ENCODE measurements around the gene ZSCAN16. TPM values are rescaled to one million over a fixed set of nuclear protein-coding genes. Genes with fewer than 3 reads are reported as not detected.
A peak's percentile ranks its signal among the peaks of the same experiment; 100 is the strongest.

ZSCAN16 gene
- total RNA-seq, 1 experiment from 2014 or later = 8.1 TPM

GRCh38 chr6:28145231-28145630 lies 20.8 kb downstream of the ZSCAN16 start:
- Histone ChIP-seq H2AFZ (ENCODE audit: low read length) (no peak overlapping the region), H3K27ac (ENCODE audit: low read length) (no peak overlapping the region), H3K36me3 (ENCODE audit: low read depth, low read length) (peaks cover 51% of the 10 kb centered on the region), H3K4me2 (ENCODE audit: low read length) (no peak overlapping the region), H4K20me1 (ENCODE audit: low read length) (peaks cover 12% of the 10 kb centered on the region), H3K4me3 (ENCODE audit: low read length) (no peak overlapping the region), H3F3A (ENCODE audit: low read length, unreplicated experiment) (no peaks in the 10 kb centered on the region), H3K4me1 (ENCODE audit: insufficient read depth, low read length) (peaks cover 15% of the 10 kb centered on the region), H3K27me3 (ENCODE audit: low read length) (no peaks in the 10 kb centered on the region), H3K79me2 (ENCODE audit: low read length) (peaks cover 60% of the 10 kb centered on the region), H3K9me2 (replicated peaks; ENCODE audit: low read length) (no peaks in the 10 kb centered on the region), H3K9me3 (ENCODE audit: low read length) (no peaks in the 10 kb centered on the region), H3K9ac (ENCODE audit: low read length) (no peak overlapping the region)
- ChIA-PET CTCF (no interaction called here), POLR2A (ENCODE audit: unreplicated experiment) (interaction anchor here (0.6 kb wide), 1 partner anchor 21 kb away, joined by 3 read pairs; the partner anchor contains the start of gene ZSCAN16)
- TF ChIP-seq CTCF (conservative IDR thresholded peaks at IDR 0.05; ENCODE audit: low read depth, low read length) (no peak), EZH2phosphoT487 (IDR thresholded peaks at IDR 0.05; ENCODE audit: borderline replicate concordance, low read length) (no peak), EZH2 (IDR thresholded peaks at IDR 0.05; ENCODE audit: low read length, unreplicated experiment) (no peak)
- intact Hi-C loops (cut with micrococcal nuclease) = no loop called here
- BruUV-seq (replicated peaks) = no TSS peak
- DNase-seq (peak; percentile 10), ATAC-seq (no peak)

GRCh38 chr6:28152531-28152930 lies 28.1 kb downstream of the ZSCAN16 start:
- H3K79me2 ChIP-seq (ENCODE audit: low read length) = 0 out of 2 replicates have a peak, but pooled peaks cover 3% of the 10 kb centered on the region
- H3K9me2 ChIP-seq (replicated peaks; ENCODE audit: low read length) = no peaks in the 10 kb centered on the region
- H2AFZ ChIP-seq (ENCODE audit: low read length) = no peak overlapping the region
- CTCF ChIA-PET = no interaction called here
- TF ChIP-seq EZH2phosphoT487 (IDR thresholded peaks at IDR 0.05; ENCODE audit: borderline replicate concordance, low read length) = no peak
- TF ChIP-seq CTCF (conservative IDR thresholded peaks at IDR 0.05; ENCODE audit: low read depth, low read length) = no peak
- no peak for TF ChIP-seq EZH2 (IDR thresholded peaks at IDR 0.05; ENCODE audit: low read length, unreplicated experiment)
- BruUV-seq (replicated peaks) = no TSS peak
- ATAC-seq (no peak), DNase-seq (no peak)
- H3K9me3 ChIP-seq (ENCODE audit: low read length) = no peaks in the 10 kb centered on the region
- H3K27ac ChIP-seq (ENCODE audit: low read length) = no peak overlapping the region
- no peak overlapping the region for H3K4me2 ChIP-seq (ENCODE audit: low read length)
- H3K4me3 ChIP-seq (ENCODE audit: low read length) = no peak overlapping the region
- POLR2A ChIA-PET (ENCODE audit: unreplicated experiment) = no interaction called here
- H3F3A ChIP-seq (ENCODE audit: low read length, unreplicated experiment) = no peaks in the 10 kb centered on the region
- H3K4me1 ChIP-seq (ENCODE audit: insufficient read depth, low read length) = no peaks in the 10 kb centered on the region
- H4K20me1 ChIP-seq (ENCODE audit: low read length) = no peaks in the 10 kb centered on the region
- intact Hi-C loops (cut with micrococcal nuclease) = no loop called here
- no peaks in the 10 kb centered on the region for H3K27me3 ChIP-seq (ENCODE audit: low read length)
- H3K36me3 ChIP-seq (ENCODE audit: low read depth, low read length) = peaks cover 87% of the 10 kb centered on the region
- H3K9ac ChIP-seq (ENCODE audit: low read length) = no peak overlapping the region

- H3F3A ChIP-seq (ENCODE audit: low read length, unreplicated experiment) = no peaks in the 10 kb centered on the region
- no peak overlapping the region for H3K4me2 ChIP-seq (ENCODE audit: low read length)
- ChIA-PET POLR2A (ENCODE audit: unreplicated experiment) (no interaction called here), CTCF (no interaction called here)
- no peaks in the 10 kb centered on the region for H3K4me1 ChIP-seq (ENCODE audit: insufficient read depth, low read length)
- ATAC-seq (no peak), DNase-seq (no peak)
- no peak overlapping the region for H3K9ac ChIP-seq (ENCODE audit: low read length)
- no peaks in the 10 kb centered on the region for H3K9me2 ChIP-seq (replicated peaks; ENCODE audit: low read length)
- no peak overlapping the region for H2AFZ ChIP-seq (ENCODE audit: low read length)
- no peak overlapping the region for H3K4me3 ChIP-seq (ENCODE audit: low read length)
- TF ChIP-seq EZH2phosphoT487 (IDR thresholded peaks at IDR 0.05; ENCODE audit: borderline replicate concordance, low read length) (no peak), EZH2 (IDR thresholded peaks at IDR 0.05; ENCODE audit: low read length, unreplicated experiment) (no peak), CTCF (conservative IDR thresholded peaks at IDR 0.05; ENCODE audit: low read depth, low read length) (no peak)
- peaks cover 77% of the 10 kb centered on the region for H3K36me3 ChIP-seq (ENCODE audit: low read depth, low read length)
- intact Hi-C loops (cut with micrococcal nuclease) = no loop called here
- no peaks in the 10 kb centered on the region for H4K20me1 ChIP-seq (ENCODE audit: low read length)
- H3K27me3 ChIP-seq (ENCODE audit: low read length) = no peaks in the 10 kb centered on the region
- no peaks in the 10 kb centered on the region for H3K79me2 ChIP-seq (ENCODE audit: low read length)
- BruUV-seq (replicated peaks) = no TSS peak
- no peak overlapping the region for H3K27ac ChIP-seq (ENCODE audit: low read length)
- H3K9me3 ChIP-seq (ENCODE audit: low read length) = no peaks in the 10 kb centered on the region
Observed at GRCh38 chr6:28153546-28153945, 29.1 kb downstream of the ZSCAN16 start.

Measured in PC-3 (cell line).